HepG2 (cell line): ENCODE measurements around the gene SLC35B1. TPM values are rescaled to one million over a fixed set of nuclear protein-coding genes. Genes with fewer than 3 reads are reported as not detected.

Experiments used
- BHLHE40 ChIP-seq: IDR thresholded peaks from 2 replicates; pipeline ENCODE4 v1.6.1; 2011; ENCODE audit warnings: low read length, improper control_type of control experiment
- CEBPB ChIP-seq: IDR thresholded peaks from 2 replicates; pipeline ENCODE4 v1.6.1; 2011; ENCODE audit warnings: low read depth, low read length, improper control_type of control experiment, borderline replicate concordance
- DPF2 ChIP-seq: sonication (generic); formaldehyde crosslinking; IDR thresholded peaks from 2 replicates; pipeline ENCODE4 v1.4.0; 2020; ENCODE audit warnings: mild to moderate bottlenecking, low read depth, missing genetic modification reagents, borderline replicate concordance
- HMG20A ChIP-seq: IDR thresholded peaks from 2 replicates; pipeline ENCODE4 v1.6.1; 2016; ENCODE audit warnings: borderline replicate concordance
- HOXA7 ChIP-seq: sonication (generic); formaldehyde crosslinking; IDR thresholded peaks from 2 replicates; pipeline ENCODE4 v1.8.1; 2022; ENCODE audit warnings: mild to moderate bottlenecking, missing genetic modification reagents, moderate library complexity
- IRF2 ChIP-seq: IDR thresholded peaks from 2 replicates; pipeline ENCODE4 v1.6.1; 2018; ENCODE audit warnings: missing genetic modification reagents, missing compliant biosample characterization
- KAT7 ChIP-seq: IDR thresholded peaks from 2 replicates; pipeline ENCODE4 v1.6.1; 2018; ENCODE audit warnings: borderline replicate concordance, missing compliant biosample characterization
- NCOA1 ChIP-seq: sonication (generic); formaldehyde crosslinking; IDR thresholded peaks from 2 replicates; pipeline ENCODE4 v1.9.0; 2021; ENCODE audit warnings: missing genetic modification reagents
- RORA ChIP-seq: sonication (generic); formaldehyde crosslinking; IDR thresholded peaks from 2 replicates; pipeline ENCODE4 v1.5.0; 2020; ENCODE audit warnings: mild to moderate bottlenecking, missing genetic modification reagents, moderate library complexity
- THAP11 ChIP-seq: IDR thresholded peaks from 2 replicates; pipeline ENCODE4 v1.6.1; 2016; ENCODE audit warnings: missing biosample characterization, missing genetic modification reagents
- ZFX ChIP-seq: sonication (generic); formaldehyde crosslinking; IDR thresholded peaks from 2 replicates; pipeline ENCODE4 v1.4.0; 2020; ENCODE audit warnings: mild to moderate bottlenecking, low read depth, missing genetic modification reagents, moderate library complexity
- ZFYVE20 ChIP-seq: sonication (generic); formaldehyde crosslinking; IDR thresholded peaks from 2 replicates; pipeline ENCODE4 v1.8.0; 2023; ENCODE audit warnings: low read depth, mild to moderate bottlenecking, moderate library complexity, missing genetic modification reagents, borderline replicate concordance
- ZNF230 ChIP-seq: sonication (generic); formaldehyde crosslinking; IDR thresholded peaks from 2 replicates; pipeline ENCODE4 v1.4.0; 2020; ENCODE audit warnings: mild to moderate bottlenecking, missing genetic modification reagents
- ZNF296 ChIP-seq: sonication (generic); formaldehyde crosslinking; conservative IDR thresholded peaks from 2 replicates; pipeline ENCODE4 v1.5.0; 2020; ENCODE audit warnings: mild to moderate bottlenecking, missing genetic modification reagents
- ZNF44 ChIP-seq: sonication (generic); formaldehyde crosslinking; IDR thresholded peaks from 2 replicates; pipeline ENCODE4 v1.5.1; 2020; ENCODE audit warnings: mild to moderate bottlenecking, missing genetic modification reagents
- ZNF720 ChIP-seq: sonication (generic); formaldehyde crosslinking; IDR thresholded peaks from 2 replicates; pipeline ENCODE4 v1.4.0; 2020; ENCODE audit warnings: missing genetic modification reagents
- polyA plus RNA-seq, 8 experiments: library from polyadenylated mRNA; depleted of rRNA in 3 of 8; stranded (reverse) in 7 of 8; unstranded in 1 of 8; fragments of >200 nt; fragmentation: Illumina TruSeq in 4 of 8; extraction: Trizol in 4 of 8; gene quantifications; 2 replicates each; pipeline versions ENCODE4 v1.2.1 to v1.2.3, GENCODE V29; 2011 to 2016; ENCODE audit warnings: low read depth in 4 of 8, missing spikeins in 1 of 8, mixed read lengths in 1 of 8; ENCODE audit not compliant: insufficient read depth in 1 of 8
- total RNA-seq, 5 experiments: library from RNA; depleted of rRNA; stranded (reverse); fragments of >200 nt; fragmentation: Illumina TruSeq; extraction: Trizol; gene quantifications; 2 replicates each; pipeline ENCODE4 v1.2.3, GENCODE V29; 2016; ENCODE audit warnings: low read depth in 1 of 5
- TF ChIP-seq, protein P1 (sequence below): sonication (generic); formaldehyde crosslinking; IDR thresholded peaks from 2 replicates; pipeline ENCODE4 v1.4.0; 2020; ENCODE audit warnings: missing genetic modification reagents
- TF ChIP-seq, protein P2 (sequence below): sonication (generic); formaldehyde crosslinking; IDR thresholded peaks from 2 replicates; pipeline ENCODE4 v1.8.1; 2023; ENCODE audit warnings: mild to moderate bottlenecking, moderate library complexity, missing genetic modification reagents
- TF ChIP-seq, protein P3 (sequence below): sonication (generic); formaldehyde crosslinking; IDR thresholded peaks from 2 replicates; pipeline ENCODE4 v1.4.0; 2020; ENCODE audit warnings: mild to moderate bottlenecking, low read depth, missing genetic modification reagents
- TF ChIP-seq, protein P4 (sequence below): sonication (generic); formaldehyde crosslinking; IDR thresholded peaks from 2 replicates; pipeline ENCODE4 v1.5.1; 2020; ENCODE audit warnings: missing genetic modification reagents, mild to moderate bottlenecking, borderline replicate concordance
- TF ChIP-seq, protein P5 (sequence below): IDR thresholded peaks from 2 replicates; pipeline ENCODE4 v1.6.1; 2016; ENCODE audit warnings: missing genetic modification reagents, missing compliant biosample characterization
- TF ChIP-seq, protein P6 (sequence below): IDR thresholded peaks from 2 replicates; pipeline ENCODE4 v1.6.1; 2012; ENCODE audit warnings: low read depth, low read length, improper control_type of control experiment

Gene SLC35B1
- total and polyA plus RNA-seq, 2 of the 13 experiments (the other 11 are each of a cell fraction or from before 2014, with no cell fraction given), result 99.6 to 113 TPM

DNA sequence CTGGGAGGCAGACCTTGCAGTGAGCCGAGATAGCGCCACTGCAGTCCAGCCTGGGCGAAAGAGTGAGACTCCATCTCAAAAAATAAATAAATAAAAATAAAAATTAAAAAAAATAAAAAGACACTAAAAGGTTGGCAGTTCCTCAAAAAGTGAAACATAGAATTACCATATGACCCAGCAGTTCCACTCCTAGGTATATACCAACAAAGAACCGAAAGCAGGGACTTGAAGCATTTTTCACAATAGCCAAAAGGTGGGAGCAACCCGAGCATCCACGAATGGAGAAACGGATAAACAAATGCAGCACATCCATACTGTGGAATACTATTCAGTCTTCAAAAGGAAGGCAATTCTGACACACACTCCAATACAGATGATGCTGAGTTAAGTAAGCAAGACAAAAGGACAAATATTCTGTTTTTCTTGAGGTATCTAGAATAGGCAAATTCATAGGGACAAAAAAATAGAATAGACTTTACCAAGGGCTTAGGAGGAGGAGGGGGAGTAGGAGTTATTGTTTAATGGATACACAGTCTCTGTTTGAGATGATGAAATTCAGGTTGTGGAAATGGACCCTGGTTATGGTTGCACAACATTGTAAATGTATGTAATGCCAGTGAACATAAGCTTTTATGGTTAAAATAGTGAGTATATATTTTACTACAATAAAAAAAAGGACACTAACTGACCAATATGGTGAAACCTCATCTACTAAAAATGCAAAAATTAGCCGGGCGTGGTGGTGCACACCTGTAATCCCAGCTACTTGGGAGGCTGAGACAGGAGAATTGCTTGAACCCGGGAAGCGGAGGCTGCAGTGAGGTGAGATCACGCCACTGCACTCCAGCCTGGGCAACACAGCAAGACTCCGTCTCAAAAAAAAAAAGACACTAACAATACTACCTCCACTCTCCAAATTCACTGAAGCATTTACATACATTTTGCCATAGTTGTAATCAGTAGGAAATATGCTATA is 27.0 kb upstream of the SLC35B1 start (continued):
- TF ChIP-seq, protein P1, sequence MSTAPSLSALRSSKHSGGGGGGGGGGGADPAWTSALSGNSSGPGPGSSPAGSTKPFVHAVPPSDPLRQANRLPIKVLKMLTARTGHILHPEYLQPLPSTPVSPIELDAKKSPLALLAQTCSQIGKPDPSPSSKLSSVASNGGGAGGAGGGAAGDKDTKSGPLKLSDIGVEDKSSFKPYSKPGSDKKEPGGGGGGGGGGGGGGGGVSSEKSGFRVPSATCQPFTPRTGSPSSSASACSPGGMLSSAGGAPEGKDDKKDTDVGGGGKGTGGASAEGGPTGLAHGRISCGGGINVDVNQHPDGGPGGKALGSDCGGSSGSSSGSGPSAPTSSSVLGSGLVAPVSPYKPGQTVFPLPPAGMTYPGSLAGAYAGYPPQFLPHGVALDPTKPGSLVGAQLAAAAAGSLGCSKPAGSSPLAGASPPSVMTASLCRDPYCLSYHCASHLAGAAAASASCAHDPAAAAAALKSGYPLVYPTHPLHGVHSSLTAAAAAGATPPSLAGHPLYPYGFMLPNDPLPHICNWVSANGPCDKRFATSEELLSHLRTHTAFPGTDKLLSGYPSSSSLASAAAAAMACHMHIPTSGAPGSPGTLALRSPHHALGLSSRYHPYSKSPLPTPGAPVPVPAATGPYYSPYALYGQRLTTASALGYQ, result no peak
- TF ChIP-seq IRF2 (CRISPR knock-in tag) (no peak), THAP11 (peak; percentile 66), ZNF230 (CRISPR knock-in tag) (no peak), DPF2 (CRISPR knock-in tag) (peak; percentile 54; the same call in 1 of the 2 replicates), HMG20A (CRISPR knock-in tag) (no peak), ZNF44 (CRISPR knock-in tag) (no peak), CEBPB (peak; percentile 99), KAT7 (CRISPR knock-in tag) (no peak), NCOA1 (CRISPR knock-in tag) (no peak), HOXA7 (CRISPR knock-in tag) (no peak), ZFYVE20 (CRISPR knock-in tag) (no peak), ZNF296 (CRISPR knock-in tag) (no peak), RORA (CRISPR knock-in tag) (no peak), BHLHE40 (no peak), ZFX (CRISPR knock-in tag) (no peak), ZNF720 (no peak)
- TF ChIP-seq, protein P2, sequence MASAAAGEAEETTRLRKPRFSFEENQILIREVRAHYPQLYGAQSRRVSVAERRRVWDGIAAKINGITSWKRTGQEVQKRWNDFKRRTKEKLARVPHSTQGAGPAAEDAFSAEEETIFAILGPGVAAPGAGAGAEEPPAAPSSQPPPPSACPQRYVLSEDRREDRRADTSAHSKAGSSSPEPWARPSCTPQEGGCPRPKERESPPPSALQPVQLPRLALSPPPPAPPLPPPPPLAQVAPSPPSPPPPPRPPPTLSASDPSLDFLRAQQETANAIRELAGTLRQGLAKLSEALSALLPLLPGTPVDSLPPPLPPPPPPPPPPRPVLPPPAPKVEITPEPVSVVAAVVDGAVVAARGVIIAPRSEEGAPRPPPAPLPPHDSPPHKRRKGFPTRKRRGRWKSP (CRISPR knock-in tag), result no peak
- TF ChIP-seq, protein P3, sequence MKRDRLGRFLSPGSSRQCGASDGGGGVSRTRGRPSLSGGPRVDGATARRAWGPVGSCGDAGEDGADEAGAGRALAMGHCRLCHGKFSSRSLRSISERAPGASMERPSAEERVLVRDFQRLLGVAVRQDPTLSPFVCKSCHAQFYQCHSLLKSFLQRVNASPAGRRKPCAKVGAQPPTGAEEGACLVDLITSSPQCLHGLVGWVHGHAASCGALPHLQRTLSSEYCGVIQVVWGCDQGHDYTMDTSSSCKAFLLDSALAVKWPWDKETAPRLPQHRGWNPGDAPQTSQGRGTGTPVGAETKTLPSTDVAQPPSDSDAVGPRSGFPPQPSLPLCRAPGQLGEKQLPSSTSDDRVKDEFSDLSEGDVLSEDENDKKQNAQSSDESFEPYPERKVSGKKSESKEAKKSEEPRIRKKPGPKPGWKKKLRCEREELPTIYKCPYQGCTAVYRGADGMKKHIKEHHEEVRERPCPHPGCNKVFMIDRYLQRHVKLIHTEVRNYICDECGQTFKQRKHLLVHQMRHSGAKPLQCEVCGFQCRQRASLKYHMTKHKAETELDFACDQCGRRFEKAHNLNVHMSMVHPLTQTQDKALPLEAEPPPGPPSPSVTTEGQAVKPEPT (CRISPR knock-in tag), result no peak
- TF ChIP-seq, protein P4, sequence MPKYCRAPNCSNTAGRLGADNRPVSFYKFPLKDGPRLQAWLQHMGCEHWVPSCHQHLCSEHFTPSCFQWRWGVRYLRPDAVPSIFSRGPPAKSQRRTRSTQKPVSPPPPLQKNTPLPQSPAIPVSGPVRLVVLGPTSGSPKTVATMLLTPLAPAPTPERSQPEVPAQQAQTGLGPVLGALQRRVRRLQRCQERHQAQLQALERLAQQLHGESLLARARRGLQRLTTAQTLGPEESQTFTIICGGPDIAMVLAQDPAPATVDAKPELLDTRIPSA (CRISPR knock-in tag), result no peak
- TF ChIP-seq, protein P5, sequence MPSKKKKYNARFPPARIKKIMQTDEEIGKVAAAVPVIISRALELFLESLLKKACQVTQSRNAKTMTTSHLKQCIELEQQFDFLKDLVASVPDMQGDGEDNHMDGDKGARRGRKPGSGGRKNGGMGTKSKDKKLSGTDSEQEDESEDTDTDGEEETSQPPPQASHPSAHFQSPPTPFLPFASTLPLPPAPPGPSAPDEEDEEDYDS, result no peak
- TF ChIP-seq, protein P6, sequence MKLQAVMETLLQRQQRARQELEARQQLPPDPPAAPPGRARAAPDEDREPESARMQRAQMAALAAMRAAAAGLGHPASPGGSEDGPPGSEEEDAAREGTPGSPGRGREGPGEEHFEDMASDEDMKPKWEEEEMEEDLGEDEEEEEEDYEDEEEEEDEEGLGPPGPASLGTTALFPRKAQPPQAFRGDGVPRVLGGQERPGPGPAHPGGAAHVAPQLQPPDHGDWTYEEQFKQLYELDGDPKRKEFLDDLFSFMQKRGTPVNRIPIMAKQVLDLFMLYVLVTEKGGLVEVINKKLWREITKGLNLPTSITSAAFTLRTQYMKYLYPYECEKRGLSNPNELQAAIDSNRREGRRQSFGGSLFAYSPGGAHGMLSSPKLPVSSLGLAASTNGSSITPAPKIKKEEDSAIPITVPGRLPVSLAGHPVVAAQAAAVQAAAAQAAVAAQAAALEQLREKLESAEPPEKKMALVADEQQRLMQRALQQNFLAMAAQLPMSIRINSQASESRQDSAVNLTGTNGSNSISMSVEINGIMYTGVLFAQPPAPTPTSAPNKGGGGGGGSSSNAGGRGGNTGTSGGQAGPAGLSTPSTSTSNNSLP, result peak; percentile 61; the same call in 1 of the 2 replicates
